Colonic mucosa (tissue), 4 donors: ENCODE results near the gene CD300E. TPM values are rescaled to one million over a fixed set of nuclear protein-coding genes. Genes with fewer than 3 reads are reported as not detected.
"Not testable (repeated sequence)": the region's sequence is repeated elsewhere in the genome, so short reads cannot be mapped to it uniquely, and the experiment has no call there.

ENCODE experiments used
- DNase-seq: peaks from one replicate; pipeline ENCODE4 v3.0.0-alpha.2; 2020
- H3K27ac ChIP-seq: fragments of 200-600 bp; one replicate; pipeline ENCODE4 v1.8.0; 2021
- H3K27me3 ChIP-seq: fragments of 200-600 bp; one replicate; pipeline ENCODE4 v1.8.0; 2021
- H3K36me3 ChIP-seq: fragments of 200-600 bp; one replicate; pipeline ENCODE4 v1.8.0; 2021
- H3K4me1 ChIP-seq: fragments of 200-600 bp; one replicate; pipeline ENCODE4 v1.8.0; 2021; ENCODE audit warnings: mild to moderate bottlenecking
- H3K4me3 ChIP-seq: fragments of 200-600 bp; one replicate; pipeline ENCODE4 v1.8.0; 2021
- H3K9ac ChIP-seq, 2 donors: one replicate each; pipeline ENCODE4 v1.7.0; 2013; ENCODE audit warnings: control low read depth in 2 of 2, low read depth in 2 of 2, low read length in 2 of 2
- H3K9me3 ChIP-seq: fragments of 200-600 bp; one replicate; pipeline ENCODE4 v1.8.0; 2021
- intact Hi-C: fragments of 100-400 bp; cut with DNase I; formaldehyde crosslinking; loops from one replicate; pipeline ENCODE4 v1.14.1; 2022
- total RNA-seq, 2 donors: library from RNA; stranded (reverse); fragmentation: NEBNext Ultra II Directional in 1 of 2; extraction: Animal tissue kit (Norgen Biotek cat#: 25700) in 1 of 2; gene quantifications; one replicate each; pipeline ENCODE4 v1.2.1, GENCODE V29; 2021
- TF ChIP-seq, protein P1 (sequence below): fragments of 200-600 bp; IDR thresholded peaks from one replicate; pipeline ENCODE4 v1.8.0; 2022; ENCODE audit warnings: antibody characterized with exemption, mild to moderate bottlenecking
- donor health status: healthy.
- donor health status: DM: no; HTN: no; CAD: no.
- donor health status: DM: no; HTN: no; CAD: no.

The CD300E gene
- total RNA-seq, 2 donors from 2014 or later: 1.2 TPM; not detected in 1

DNA sequence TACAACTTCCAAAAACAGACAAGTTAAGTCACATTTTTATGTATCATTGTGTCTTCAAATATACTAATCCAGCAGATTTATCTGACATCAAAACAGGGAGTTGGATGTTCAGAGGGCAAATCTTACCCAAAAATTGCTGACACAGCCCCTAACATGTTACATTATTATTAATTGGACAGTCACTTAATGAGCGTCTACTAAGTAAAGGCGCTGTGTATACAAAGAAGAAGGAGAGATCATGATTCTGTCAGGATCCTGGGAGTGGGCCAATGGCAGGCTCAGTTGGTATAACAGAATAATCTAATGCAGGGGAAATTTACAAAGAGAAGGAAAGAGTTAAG lies 18.4 kb upstream of the CD300E start:
- Histone ChIP-seq H3K27ac (no peak overlapping the region), H3K27me3 (no peaks in the 10 kb centered on the region), H3K4me3 (no peak overlapping the region), H3K36me3 (no peaks in the 10 kb centered on the region), H3K9me3 (no peaks in the 10 kb centered on the region), H3K9ac (no peak overlapping the region), H3K4me1 (no peaks in the 10 kb centered on the region)
- TF ChIP-seq, protein P1, sequence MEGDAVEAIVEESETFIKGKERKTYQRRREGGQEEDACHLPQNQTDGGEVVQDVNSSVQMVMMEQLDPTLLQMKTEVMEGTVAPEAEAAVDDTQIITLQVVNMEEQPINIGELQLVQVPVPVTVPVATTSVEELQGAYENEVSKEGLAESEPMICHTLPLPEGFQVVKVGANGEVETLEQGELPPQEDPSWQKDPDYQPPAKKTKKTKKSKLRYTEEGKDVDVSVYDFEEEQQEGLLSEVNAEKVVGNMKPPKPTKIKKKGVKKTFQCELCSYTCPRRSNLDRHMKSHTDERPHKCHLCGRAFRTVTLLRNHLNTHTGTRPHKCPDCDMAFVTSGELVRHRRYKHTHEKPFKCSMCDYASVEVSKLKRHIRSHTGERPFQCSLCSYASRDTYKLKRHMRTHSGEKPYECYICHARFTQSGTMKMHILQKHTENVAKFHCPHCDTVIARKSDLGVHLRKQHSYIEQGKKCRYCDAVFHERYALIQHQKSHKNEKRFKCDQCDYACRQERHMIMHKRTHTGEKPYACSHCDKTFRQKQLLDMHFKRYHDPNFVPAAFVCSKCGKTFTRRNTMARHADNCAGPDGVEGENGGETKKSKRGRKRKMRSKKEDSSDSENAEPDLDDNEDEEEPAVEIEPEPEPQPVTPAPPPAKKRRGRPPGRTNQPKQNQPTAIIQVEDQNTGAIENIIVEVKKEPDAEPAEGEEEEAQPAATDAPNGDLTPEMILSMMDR: no peak
- intact Hi-C loops: no loop called here
- no peak for DNase-seq

DNA sequence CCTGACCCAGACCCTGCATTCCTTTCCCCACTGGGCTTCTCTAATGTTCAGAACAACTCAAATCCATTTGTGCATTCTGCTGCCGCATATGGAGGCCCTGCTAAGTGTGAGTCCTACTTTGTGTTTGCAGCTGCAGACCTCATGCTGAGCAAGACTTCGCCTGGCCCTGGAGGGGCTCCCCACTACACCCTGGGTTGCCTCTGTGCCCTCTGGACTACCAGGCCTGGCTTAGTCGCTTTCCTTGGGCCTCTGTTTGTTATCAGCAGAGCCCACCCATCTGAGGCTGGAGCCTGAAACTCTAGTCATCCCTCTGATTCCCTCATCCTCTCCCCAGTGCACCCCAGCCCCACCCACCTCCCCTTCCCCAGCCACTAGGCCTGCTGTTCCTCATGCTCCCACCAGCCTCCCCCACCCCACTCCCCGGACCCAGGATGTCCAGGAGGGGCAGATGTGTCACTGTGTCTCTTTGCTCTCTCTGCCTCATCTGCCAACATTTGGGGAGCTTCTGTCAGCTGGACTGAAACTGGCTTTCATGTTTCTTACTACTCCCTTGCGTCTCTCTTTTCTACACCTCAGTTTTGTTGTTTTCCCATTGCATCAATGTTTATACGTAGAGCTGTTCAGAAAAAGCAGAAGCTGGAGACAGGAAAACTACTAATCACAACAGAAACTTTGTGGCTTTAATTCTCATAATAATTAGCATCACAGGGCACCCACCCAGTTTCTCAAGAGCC lies 17.9 kb upstream of the CD300E start:
- intact Hi-C loops: no loop called here
- H3K27me3 ChIP-seq: no peaks in the 10 kb centered on the region
- no peak overlapping the region for H3K27ac ChIP-seq
- no peak overlapping the region for H3K4me3 ChIP-seq
- DNase-seq: no peak
- no peaks in the 10 kb centered on the region for H3K9me3 ChIP-seq
- H3K36me3 ChIP-seq: no peaks in the 10 kb centered on the region
- no peaks in the 10 kb centered on the region for H3K4me1 ChIP-seq
- H3K9ac ChIP-seq: no peak overlapping the region
- TF ChIP-seq, protein P1: no peak

DNA sequence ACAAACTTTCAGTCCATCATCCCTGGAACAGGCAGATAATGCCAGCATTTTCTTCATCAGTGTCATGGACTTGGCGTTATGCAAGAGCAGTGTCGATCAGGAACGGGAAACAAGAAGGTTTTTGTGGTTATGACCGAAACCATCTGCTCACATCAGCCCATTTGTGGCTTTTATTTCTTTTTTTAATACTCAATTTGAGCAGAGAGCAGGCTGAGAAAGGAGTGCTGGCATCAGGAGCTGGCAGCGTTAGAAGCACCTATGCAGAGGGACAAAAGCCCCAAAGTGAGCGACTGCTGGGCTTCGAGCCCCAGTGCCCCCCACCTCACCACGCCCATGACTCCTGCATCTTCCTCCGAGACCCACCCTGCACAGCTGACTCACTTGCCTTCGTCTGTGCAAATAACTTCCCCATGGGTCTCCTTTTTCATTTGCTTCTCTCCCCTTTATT lies 16.2 kb upstream of the CD300E start:
- Histone ChIP-seq H3K9ac (no peak overlapping the region), H3K4me1 (no peaks in the 10 kb centered on the region), H3K27me3 (no peaks in the 10 kb centered on the region), H3K4me3 (no peak overlapping the region), H3K27ac (no peak overlapping the region), H3K9me3 (no peaks in the 10 kb centered on the region), H3K36me3 (no peaks in the 10 kb centered on the region)
- TF ChIP-seq, protein P1: no peak
- DNase-seq: no peak
- intact Hi-C loops: no loop called here

DNA sequence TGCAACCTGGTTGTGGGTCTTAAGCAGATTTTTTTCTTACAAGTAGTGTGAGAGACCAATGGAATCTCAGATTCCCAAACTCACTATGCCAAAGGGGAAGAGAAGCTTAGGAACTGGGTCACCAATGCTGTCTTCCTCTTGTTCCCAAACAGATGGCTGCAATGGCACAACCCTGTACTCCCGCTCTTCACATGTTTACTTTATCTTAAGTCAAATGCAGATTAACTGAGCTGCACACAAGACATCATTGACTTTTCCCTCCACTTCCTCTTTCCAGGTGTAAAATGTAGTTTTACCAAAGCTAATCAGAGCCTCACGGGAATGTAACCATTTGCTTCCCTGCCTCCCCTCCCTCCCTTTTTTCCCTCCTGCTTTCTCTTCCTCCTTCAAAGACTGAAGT lies 14.4 kb upstream of the CD300E start:
- Histone ChIP-seq H3K4me3 (no peak overlapping the region), H3K9me3 (no peaks in the 10 kb centered on the region), H3K9ac (no peak overlapping the region), H3K36me3 (no peaks in the 10 kb centered on the region), H3K4me1 (no peaks in the 10 kb centered on the region), H3K27ac (no peak overlapping the region), H3K27me3 (no peaks in the 10 kb centered on the region)
- intact Hi-C loops: no loop called here
- DNase-seq: no peak
- TF ChIP-seq, protein P1: no peak

DNA sequence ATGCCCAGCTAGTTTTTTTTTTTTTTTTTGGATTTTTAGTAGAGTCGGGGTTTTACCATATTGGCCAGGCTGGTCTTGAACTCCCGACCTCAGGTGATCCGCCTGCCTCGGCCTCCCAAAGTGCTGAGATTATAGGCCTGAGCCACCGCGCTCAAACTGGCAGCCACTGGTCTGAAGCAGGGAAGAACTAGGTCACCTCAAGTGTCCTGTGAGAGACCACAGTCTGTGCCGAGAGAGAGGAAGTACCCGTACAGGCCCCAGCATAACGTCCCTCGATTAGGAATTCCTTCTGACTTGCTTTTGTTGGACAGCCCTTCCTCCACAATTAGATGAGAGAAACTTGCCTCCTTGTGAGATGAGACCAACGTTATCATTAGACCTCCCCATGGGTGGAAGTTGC lies 13.7 kb upstream of the CD300E start:
- DNase-seq: no peak
- TF ChIP-seq, protein P1: no peak
- H3K27me3 ChIP-seq: no peaks in the 10 kb centered on the region
- no peaks in the 10 kb centered on the region for H3K36me3 ChIP-seq
- H3K9ac ChIP-seq: no peak overlapping the region
- intact Hi-C loops: no loop called here
- H3K4me1 ChIP-seq: no peaks in the 10 kb centered on the region
- H3K4me3 ChIP-seq: no peak overlapping the region
- no peaks in the 10 kb centered on the region for H3K9me3 ChIP-seq
- H3K27ac ChIP-seq: no peak overlapping the region

DNA sequence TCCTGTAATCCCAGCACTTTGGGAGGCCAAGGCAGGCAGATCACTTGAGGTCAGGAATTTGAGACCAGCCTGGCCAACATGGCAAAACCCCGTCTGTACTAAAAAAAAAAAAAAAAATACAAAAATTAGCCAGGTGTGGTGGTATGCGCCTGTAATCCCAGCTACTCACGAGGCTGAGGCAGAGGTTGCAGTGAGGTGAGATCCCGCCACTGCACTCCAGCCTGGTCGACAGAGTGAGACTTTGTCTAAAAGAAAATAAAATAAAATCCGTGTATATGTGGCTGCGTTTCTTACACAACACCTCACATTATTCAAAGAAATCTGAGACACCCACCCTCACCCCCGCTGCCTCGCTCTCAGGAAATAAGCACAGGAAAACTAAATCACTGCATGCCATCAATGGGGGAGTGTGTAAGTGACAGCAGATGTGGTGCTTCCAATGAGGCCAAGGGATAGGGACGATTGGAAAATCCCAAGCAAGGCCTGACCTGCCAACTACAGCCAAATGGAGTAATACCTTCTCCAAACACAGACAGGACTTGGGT lies 13.1 kb upstream of the CD300E start:
- H3K27me3 ChIP-seq, intact Hi-C loops, H3K9me3 ChIP-seq, H3K36me3 ChIP-seq, H3K4me3 ChIP-seq, DNase-seq, H3K27ac ChIP-seq, H3K9ac ChIP-seq, H3K4me1 ChIP-seq: not testable (repeated sequence)
